NCI-H69 (cell line): ENCODE results near the gene LCE1C.

Source experiments
- DNase-seq: peaks from one replicate; lab custom pipeline; 2025; lab: John Stamatoyannopoulos, UW

The LCE1C gene

GRCh38 chr1:152759453-152760173 lies 46.8 kb downstream of the LCE1C start:
- DNase-seq = no peak

- no peak for DNase-seq
Measured at GRCh38 chr1:152758636-152759035, 47.8 kb downstream of the LCE1C start.

- DNase-seq = no peak
Measured at GRCh38 chr1:152757747-152758146, 48.7 kb downstream of the LCE1C start, which contains the start of gene KPRP. Gene KPRP (plus strand): TSS chr1:152758025. CDS start chr1:152759589, 1,564 bp downstream.

- DNase-seq = no peak
Measured at GRCh38 chr1:152756872-152757271, 49.6 kb downstream of the LCE1C start.
